DMS53 treated with DMSO at 0.1 percent for 48 hours (cell line): ENCODE data around the gene KIDINS220.
A peak's percentile ranks its signal among the peaks of the same experiment; 100 is the strongest.

Source experiments
- DNase-seq: peaks from one replicate; lab custom pipeline; 2025; ENCODE audit not compliant: unreplicated experiment; lab: John Stamatoyannopoulos, UW

Gene KIDINS220

DNA sequence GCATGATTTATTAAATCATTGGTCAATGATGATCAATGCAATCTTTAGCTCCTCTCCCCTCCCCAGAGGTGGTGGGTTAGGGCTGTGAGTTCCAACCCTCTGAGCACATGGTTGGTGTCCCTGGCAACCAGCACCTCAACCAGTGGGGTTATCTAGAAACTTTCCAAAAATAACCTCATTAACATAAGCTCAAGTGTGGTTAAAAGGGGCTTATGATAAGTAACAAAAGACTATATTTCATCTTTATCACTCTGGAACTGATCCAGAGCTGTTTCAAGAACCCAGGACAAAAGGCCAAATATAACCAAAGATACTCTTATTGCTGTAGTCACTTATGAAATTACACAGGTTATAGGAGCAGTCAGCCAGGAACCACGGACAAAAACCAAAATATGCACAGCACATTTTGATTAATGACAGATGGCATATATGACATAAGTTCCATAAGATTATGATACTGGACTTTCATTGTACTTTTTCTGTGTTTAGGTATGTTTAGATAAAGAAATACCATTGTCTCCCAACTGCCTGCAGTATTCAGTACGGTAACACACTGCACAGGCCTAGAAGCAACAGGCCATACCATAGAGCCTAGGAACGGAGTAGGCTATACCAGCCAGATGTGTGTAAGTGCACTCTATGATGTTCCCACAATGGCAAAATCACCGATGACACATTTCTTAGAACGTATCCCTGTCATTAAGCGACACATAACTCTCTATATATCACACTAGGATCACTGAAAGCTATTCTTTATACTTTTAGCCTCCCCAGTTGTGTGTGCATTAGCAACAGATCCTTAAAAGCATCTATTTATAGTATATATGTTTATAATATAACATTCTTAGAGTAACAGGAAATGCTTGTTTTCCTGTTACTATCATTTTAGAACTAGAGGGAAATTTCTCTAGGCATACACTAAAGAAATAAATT, 31.9 kb downstream of the KIDINS220 start:
- DNase-seq, result no peak

DNA sequence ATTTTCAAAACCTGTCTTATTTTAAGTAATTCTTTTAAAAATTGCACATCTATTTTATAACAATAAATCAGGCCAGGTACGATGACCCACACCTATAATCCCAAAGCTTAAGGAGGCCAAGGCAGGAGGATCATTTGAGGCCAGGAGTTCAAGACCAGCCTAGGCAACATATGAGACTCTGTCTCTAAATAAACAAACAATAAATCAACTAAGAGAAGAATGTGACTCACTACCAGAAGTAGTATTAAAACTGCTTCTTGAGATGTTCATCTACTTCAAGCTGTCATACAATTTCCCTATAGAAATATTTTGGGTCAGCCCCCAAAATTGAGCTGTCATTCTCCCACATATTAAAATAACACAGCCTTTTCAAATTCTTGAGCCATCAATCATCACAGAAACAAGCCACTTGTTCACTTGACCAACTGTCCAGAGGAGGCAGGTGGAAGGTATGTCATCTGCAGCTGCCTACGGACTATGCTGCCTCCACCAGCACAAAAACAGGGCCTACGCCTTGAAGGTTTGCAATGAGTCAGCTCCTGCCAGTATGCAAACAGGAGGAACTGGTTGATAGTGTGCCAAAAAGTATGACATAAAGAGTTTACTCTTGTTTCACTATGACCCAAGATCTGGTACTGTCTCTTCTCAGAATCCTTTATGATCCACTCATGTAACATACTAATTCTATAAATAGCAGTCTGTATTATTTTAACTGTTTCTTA, 33.6 kb downstream of the KIDINS220 start:
- peak; percentile 88 for DNase-seq

DNA sequence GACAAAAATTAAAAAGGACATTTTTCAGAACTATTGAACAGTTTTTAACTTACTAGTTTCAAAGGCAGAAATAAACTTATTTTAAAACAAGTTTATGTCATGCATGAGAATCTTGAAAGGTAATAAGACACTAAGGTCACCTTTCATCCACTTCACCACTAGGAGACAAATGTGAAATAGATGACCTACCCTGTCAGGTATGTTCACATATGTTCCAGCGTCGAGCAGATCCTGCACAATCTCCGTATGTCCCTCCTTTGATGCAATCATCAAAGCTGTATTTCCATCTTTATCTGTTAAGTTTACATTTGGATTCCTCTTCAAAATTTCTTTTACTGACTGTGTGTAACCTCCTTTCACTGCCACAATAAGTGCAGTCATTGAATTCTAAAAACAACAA, 34.7 kb downstream of the KIDINS220 start:
- no peak for DNase-seq

DNA sequence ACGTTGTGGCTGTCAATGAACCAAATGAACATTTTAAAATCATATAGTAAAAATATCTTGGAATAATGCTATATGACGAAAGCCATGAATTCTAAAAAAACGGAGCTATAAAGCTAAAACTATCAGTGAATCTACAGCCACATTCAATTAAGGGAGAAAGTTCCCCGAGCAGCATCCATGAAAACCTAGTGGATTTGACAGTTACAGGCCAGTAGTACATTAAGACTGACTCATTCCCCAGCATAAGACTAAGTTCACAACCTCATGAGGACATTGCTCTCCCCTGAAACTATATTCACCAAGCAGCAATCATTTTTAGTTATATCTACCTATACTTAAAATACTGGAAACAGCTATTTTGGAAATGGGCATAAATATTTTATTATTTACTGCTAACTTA, 36.6 kb downstream of the KIDINS220 start:
- no peak for DNase-seq

DNA sequence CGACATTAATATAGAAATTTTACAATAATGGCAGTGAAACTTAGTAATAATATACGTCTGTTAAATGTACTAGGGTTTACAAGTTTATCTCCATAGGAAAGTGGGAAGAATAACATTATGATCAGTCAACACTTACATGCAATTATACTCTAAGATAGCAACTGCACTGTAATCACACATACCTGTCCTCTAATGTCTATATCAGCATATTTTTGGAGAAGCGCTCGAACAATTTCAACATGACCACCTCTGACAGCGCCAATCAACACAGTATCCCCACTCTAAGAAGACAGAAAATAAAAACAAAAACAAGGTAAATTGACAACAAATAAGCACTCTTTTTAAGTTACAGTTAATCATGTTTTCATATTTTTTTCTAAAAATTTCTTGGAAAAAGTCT, 37.2 kb downstream of the KIDINS220 start:
- DNase-seq, result no peak

DNA sequence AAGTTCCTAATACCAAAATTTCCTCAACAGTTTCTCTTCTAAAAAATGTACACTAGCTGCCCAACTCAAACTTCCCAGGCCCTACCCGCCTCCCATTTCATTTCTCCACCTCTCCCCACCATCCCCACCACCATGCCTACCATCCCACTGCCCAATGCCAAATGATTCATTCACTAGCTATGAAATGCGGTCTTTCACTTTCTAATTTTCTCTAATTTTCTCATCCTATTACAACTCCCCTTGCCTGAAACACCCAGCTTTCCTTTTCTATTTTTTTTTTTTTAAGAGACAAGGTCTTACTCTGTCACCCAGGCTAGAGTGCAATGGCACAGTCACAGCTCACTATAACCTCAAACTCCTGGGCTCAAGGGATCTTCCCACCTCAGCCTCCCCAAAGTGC, 38.4 kb downstream of the KIDINS220 start:
- no peak for DNase-seq

DNA sequence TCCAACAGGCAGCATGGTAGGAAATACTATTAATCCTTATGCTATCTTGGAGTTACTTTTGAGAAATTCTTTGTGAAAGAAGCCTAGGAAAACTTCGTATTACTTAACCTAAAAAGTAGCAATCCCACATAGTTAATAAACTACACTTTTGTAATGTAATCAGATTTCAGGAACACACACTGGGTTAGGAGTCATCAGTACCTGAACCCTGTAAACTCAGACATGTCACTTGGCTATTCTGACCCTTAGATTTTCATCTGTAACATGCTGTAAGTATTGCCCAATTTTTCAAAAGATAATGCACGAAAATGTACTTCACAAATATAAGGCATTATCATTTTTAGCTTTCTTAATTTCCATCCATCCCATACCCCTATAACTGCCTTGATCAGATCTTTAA, 39.0 kb downstream of the KIDINS220 start:
- DNase-seq, result no peak

DNA sequence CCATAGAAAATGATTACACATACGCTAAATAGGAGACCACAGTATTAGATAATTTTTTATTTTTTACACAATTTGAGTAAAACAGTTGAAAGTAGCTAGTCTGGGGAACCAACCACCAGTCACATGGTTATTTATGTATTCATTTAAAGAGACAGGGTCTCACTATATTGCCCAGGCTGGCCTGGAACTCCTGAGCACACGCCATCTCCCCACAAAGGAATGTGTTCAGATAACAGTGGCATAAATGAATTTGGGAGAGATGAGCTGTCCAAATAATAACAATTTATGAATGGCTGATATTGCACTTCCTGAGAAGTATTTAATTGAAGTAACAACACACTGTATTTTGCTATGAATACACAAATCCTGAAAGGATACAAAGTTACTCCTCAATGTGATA, 39.7 kb downstream of the KIDINS220 start:
- DNase-seq, result no peak

DNA sequence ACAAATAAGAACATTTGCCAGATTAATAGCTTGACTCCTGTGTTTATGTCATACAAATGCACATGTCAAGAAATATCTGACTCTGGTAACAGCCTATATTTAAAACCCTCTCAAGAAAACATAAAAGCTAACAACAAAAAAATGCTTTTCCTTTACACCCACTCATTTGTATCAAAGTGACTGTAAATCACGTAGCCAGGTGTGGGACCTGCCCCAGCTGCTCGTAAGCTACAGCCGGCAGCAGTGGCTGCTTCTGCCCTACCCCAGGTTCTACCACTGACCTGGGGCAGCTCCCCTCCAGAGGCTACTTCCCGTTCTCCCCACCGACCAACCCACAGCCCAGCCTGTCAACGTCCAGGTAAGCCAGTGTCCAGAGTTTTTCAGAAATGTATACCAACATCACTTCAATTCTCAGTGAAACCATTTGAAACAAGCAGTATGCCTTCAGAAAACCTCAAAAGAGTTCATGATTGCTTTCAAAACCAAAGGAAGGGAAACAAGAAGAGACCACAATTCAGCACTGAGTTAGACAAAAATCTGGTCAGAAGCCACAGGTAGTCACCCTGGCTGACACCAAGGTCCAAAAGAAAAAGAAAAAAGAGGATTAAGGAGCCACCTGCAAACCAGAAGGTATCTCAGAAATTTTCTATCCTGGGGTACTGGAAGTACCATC, 40.4 kb downstream of the KIDINS220 start:
- DNase-seq, result no peak

DNA sequence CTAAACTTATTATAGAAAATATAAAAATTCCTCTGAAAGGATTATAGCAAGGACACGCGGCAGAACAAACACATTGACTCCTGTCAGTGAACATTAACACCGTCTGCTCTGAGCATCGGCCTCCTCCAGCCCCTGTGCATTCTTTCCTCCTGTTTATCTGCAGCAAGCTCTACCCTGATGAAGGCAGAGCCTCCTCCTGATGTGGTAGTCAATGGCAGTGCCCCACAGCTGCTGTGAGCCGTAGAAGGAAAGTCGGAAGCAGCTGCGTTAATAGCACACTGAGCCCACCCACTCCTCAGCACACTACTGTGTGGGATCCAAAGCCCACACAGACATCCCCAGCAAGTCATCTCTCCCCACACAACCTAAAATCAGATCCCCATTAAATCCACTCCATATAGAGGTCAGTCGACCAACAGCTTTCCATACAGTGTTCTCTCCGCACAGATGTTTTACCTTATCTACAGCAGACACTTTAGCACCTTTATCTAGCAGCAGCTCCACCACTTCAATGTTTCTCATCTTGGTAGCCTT, 41.0 kb downstream of the KIDINS220 start:
- DNase-seq, result no peak

DNA sequence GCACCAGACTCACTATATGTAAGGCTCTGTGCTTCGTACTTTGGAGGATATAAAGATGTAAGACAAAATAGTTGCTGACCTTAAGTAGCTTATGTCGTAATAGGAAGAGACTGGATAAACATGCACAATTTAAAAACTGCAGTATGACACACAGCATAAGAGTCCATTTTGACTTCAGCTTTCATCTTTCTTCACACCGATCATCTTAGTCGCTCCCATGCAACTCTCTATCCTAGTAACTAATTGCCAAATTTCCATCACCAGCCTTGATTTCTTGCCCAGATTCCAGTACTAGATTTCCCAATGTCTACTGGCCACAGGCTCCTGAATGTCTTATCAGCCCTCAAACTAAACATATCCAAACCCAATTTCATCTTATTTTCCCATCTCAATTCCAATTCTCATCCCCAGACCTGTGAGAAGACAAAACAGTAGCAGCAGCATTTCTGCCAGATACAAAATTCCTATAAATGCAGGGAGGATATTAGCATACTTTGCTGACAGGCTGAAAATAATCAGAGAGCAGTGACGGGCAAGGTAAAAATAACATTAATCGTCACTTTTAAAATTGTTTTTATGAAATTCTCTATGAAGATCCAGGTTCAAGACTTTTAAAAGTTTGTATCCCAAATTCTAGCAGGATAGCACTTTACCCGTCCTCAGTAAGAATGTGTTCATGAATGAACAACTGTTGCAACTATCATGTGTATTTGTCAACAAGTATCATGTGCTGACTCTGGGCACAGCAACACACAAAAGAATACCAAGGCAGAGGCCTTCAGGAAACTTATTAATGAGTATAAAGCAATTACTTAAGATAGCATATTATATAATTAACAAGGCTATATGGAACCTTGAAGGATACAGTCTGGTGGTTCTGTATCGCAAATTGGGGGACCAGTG, 42.2 kb downstream of the KIDINS220 start:
- no peak for DNase-seq

DNA sequence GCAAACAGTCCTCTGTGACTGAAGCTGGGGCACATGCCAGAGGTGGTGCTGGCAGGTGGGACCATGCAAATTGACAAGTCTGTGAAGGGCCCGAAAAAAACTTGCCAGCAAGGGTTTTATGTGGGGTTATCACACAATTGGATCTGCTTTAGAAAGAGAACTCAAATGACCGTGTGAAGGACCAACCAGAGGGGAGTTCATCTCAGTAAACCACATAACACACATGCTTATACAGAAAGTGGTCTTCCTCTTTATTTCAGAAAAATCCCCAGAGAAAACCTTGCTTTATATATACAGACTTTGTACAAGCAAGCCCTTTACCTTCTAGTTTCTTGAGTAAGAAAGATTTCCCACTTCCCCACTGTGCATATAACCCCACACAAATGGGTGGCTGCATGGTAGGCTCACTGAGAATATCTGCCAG, 46.7 kb downstream of the KIDINS220 start:
- no peak for DNase-seq

DNA sequence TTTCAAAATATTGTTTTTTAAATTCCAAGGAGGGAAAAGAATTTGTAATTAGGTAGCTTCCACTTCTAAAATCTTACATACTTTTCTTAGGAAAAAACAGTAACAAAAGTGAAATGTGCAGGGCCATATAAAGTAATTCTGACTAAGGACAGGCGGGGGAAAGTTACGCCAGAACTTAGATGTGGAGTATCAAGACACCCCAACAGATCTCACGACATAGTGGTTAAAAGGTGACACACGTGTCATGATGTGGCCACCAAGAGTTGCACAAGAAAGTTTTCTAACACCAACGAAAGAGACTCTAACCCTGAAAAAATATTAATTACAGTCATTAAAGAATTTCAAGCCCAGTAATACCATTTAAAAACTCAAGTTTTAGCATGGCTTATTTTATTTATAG, 51.0 kb downstream of the KIDINS220 start:
- DNase-seq, result no peak

DNA sequence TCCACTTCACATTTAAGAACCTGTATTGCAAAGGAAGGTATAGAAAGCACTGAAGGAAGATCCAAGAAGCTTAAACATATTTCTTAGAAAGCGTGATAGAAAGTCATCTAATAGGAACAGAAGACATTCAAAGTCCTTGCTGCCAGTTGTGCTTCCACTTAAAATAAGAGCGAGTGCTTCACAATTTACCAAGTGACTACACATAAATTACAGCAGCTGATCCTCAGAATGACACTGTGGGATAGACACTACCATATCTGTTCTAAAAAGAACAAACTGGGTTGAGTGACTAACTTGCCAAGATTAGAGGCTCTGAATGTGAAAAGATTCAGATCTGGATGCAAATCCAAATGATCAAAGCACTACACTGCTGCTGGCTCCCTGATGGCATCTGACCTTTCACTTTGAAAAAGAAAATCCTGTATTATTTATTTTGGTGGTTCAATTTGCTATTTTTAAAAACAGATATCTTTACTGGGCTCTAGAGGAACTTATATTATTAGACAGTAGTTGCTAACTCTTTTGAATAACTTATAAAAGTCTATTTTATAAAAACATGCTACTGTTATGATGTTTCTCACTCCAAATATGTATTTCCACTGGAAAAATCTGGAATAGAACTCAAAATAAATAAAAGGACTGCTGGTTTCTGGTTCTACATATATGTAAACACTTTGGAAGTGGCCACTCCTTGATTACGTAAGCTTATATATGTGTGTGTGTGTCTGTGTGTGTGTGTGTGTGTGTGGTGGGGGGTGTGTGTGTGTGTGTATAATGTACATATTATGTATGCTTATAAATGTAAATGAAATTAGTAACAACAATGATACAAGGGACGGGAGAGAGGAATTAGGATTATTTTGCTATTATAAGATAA, 57.4 kb downstream of the KIDINS220 start:
- no peak for DNase-seq

DNA sequence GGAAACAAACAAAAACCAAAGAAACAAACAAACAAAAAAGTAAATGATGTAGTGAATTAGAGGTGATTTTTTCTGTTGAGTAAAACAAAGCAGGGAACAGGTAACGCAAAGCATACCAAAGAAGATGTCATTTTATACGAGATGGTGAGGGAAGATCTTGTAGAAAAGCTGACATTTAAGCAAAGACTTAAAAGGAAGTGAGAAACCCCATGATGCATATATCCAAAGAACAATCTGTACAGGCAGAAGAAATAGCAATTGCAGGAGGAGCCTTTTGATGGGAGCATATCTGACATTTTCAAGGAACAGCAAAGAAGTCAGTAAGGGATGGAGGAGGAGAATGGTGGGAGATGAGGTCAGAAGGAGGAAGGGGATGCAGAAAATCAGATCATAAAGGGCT, 63.0 kb downstream of the KIDINS220 start:
- no peak for DNase-seq

DNA sequence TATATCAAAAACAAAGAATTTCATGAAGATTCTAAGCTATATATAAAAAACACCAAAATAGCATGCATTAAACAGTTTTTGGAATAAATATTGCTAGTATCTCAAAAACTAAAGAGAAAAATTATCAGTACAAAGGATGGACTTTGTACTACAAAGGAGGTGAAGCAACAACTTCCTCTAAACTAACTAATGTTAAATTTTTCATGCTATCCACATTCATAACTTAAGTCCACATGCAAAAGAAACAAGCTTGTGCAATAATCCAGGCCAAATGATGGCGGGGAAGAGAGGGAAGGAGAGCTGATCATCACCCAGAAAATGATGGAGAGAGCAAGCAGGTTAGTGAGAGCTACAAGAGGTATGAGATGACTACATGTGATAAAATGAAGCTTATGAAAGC, 70.1 kb downstream of the KIDINS220 start:
- DNase-seq, result no peak

DNA sequence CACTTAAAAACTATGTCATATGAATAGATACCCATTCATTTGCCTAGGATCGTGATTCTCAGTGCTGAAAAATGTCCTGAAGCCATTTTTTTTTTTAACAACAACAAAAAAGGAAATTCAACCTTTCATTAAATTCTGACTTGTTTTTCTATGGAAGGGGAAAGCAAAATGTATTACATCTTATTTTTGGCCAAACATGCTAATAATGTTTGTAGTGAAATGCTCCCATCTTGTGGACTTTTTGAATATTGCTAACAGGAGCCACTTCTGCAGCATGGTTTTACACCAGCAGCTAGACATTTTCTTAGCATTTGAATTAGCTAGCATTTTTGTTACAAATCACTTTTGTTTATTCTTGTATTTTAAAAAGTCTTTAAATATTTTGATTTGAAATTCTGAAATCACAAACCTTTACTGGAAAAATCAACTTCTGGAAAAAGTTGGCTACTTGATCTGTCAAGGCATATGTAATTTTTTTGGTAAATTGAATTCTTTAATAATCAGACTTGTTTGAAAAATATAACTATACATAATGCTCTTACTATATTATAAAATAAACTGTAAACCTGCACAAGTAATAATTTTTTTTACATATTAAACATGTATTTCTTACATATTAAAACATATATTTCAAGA, 75.8 kb downstream of the KIDINS220 start:
- no peak for DNase-seq

DNA sequence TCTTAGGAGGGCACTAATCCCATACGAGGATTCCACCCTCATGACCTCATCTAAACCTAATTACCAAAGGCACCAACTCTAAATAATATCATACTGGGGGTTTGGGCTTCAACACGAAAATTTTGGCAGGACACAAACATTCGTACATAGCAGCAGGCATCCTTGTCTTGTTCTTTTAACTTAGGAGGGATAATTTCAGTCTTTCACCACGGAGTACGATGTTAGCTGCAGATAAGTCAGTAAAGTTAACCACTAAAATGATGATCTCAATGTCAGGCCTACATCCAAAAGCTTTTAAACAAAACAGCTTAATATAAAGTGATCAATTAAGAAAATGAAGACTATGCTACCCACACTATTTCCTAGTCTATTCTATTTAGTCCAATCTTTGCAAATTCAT, 80.7 kb downstream of the KIDINS220 start:
- no peak for DNase-seq

DNA sequence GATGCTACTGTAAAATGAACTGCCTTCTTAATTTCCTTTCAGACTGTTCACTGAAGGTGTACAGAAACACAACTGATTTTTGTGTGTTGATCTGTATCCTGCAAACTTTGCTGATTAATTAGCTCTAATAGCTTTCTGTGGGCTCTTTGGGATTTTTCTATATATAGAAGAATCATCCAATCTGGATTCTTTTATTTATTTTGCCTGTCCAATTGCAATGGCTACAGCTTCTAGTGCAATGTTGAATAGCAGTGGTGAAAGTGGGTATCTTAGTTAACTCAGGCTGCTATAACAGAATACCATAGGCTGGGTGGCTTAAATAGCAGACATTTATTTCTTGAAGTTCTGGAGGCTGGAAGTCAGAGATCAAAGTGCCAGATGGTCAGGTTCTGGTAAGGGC, 81.2 kb downstream of the KIDINS220 start:
- no peak for DNase-seq
